HT1080 (cell line): ENCODE measurements around the gene CTDNEP1. TPM values are rescaled to one million over a fixed set of nuclear protein-coding genes. Genes with fewer than 3 reads are reported as not detected.
A peak's percentile ranks its signal among the peaks of the same experiment; 100 is the strongest.

Experiments
- DNase-seq: peaks from one replicate; pipeline ENCODE4 v3.0.0-alpha.2; 2015; ENCODE audit warnings: low read depth
- polyA plus RNA-seq, 2 experiments: library from polyadenylated mRNA; depleted of rRNA; stranded (reverse); fragments of >200 nt; gene quantifications; 2 replicates each; pipeline ENCODE4 v1.2.3, GENCODE V29; 2015
- total RNA-seq: library from RNA; depleted of rRNA; stranded (reverse); fragments of >200 nt; shearing (Covaris generic); gene quantifications from 2 replicates; pipeline ENCODE4 v1.2.3, GENCODE V29; 2014; rRNA removed

Gene CTDNEP1
- total RNA-seq = 43.6 and 79.9 TPM in 2 replicates
- polyA plus RNA-seq (2015; cell fraction: cytosol; rRNA removed) = 188 and 198 TPM in 2 replicates
- 91.4 and 98.3 TPM in 2 replicates for polyA plus RNA-seq (2015; cell fraction: nucleus; rRNA removed)

- peak; percentile 99 for DNase-seq
These were observed at the start of gene CTDNEP1 for GRCh38 chr17:7251661-7252175. Gene CTDNEP1, minus strand, starts transcription at chr17:7251734. Its CDS starts 438 bp downstream, at chr17:7251296.

GRCh38 chr17:7296189-7296861 is 44.8 kb upstream of the CTDNEP1 start:
- peak; percentile 82 for DNase-seq

- no peak for DNase-seq
These were observed 44.0 kb upstream of the CTDNEP1 start for GRCh38 chr17:7295230-7296180.

GRCh38 chr17:7294614-7295153 is 43.1 kb upstream of the CTDNEP1 start, which contains the start of gene YBX2:
Gene YBX2, minus strand, starts transcription at chr17:7294639. Its CDS starts 139 bp downstream, at chr17:7294500.
- DNase-seq = no peak

GRCh38 chr17:7293816-7294613 is 42.5 kb upstream of the CTDNEP1 start:
- no peak for DNase-seq

GRCh38 chr17:7293159-7293558 is 41.6 kb upstream of the CTDNEP1 start:
- DNase-seq = no peak

GRCh38 chr17:7292729-7293128 is 41.2 kb upstream of the CTDNEP1 start:
- DNase-seq = no peak

- DNase-seq = no peak
These were observed 40.7 kb upstream of the CTDNEP1 start for GRCh38 chr17:7292194-7292593.

- DNase-seq = no peak
These were observed 39.2 kb upstream of the CTDNEP1 start for GRCh38 chr17:7290685-7291084.

- DNase-seq = no peak
These were observed 38.6 kb upstream of the CTDNEP1 start for GRCh38 chr17:7290166-7290565.

- no peak for DNase-seq
These were observed 37.9 kb upstream of the CTDNEP1 start for GRCh38 chr17:7289256-7290032.

- DNase-seq = no peak
These were observed 34.1 kb upstream of the CTDNEP1 start for GRCh38 chr17:7285679-7286078.

GRCh38 chr17:7284911-7285310 is 33.4 kb upstream of the CTDNEP1 start:
- DNase-seq = no peak

GRCh38 chr17:7283471-7284216 is 32.1 kb upstream of the CTDNEP1 start:
- no peak for DNase-seq

GRCh38 chr17:7282752-7283321 is 31.3 kb upstream of the CTDNEP1 start:
- no peak for DNase-seq

GRCh38 chr17:7281953-7282751 is 30.6 kb upstream of the CTDNEP1 start:
- DNase-seq = no peak

- peak; percentile 92 for DNase-seq
These were observed 29.8 kb upstream of the CTDNEP1 start, which contains the start of gene SLC2A4 for GRCh38 chr17:7281074-7281952. Gene SLC2A4, plus strand, starts transcription at chr17:7281718. Its CDS starts 217 bp downstream, at chr17:7281935.
